ENCODE measurements around the gene CTDSPL.

DNA sequence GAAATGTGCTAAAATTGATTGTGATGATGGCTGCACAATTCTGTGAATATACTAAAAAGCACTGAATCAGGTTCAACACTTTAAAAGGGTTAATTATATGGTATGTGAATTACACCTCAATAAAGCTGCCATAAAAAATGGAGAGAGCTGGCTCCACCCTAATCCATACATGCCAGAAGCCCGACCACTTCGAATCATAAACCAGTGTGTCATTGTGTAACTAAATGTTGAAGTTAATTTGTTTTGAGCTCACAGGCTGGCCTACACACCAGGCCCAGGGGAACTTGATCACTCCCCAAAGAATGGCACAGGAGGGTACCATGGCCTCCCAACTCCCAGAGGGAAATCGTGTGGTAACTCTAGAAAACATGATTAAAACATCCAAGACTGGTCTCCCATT, 153.8 kb downstream of the CTDSPL start:
- no peak for TF ChIP-seq ZNF660 (CRISPR knock-in tag; IDR thresholded peaks at IDR 0.05; ENCODE audit: borderline replicate concordance, low read depth)
- TF ChIP-seq MYC (CRISPR knock-in tag; IDR thresholded peaks at IDR 0.05; ENCODE audit: borderline replicate concordance), result no peak
- TF ChIP-seq ZFP36 (IDR thresholded peaks at IDR 0.05; ENCODE audit: borderline replicate concordance, low read depth, low read length, partially characterized antibody), result no peak
- TF ChIP-seq SAP130 (CRISPR knock-in tag; IDR thresholded peaks at IDR 0.05; ENCODE audit: low read depth), result no peak
- TF ChIP-seq ZFP82 (CRISPR knock-in tag; IDR thresholded peaks at IDR 0.05; ENCODE audit: borderline replicate concordance), result no peak
- TF ChIP-seq, protein P1, sequence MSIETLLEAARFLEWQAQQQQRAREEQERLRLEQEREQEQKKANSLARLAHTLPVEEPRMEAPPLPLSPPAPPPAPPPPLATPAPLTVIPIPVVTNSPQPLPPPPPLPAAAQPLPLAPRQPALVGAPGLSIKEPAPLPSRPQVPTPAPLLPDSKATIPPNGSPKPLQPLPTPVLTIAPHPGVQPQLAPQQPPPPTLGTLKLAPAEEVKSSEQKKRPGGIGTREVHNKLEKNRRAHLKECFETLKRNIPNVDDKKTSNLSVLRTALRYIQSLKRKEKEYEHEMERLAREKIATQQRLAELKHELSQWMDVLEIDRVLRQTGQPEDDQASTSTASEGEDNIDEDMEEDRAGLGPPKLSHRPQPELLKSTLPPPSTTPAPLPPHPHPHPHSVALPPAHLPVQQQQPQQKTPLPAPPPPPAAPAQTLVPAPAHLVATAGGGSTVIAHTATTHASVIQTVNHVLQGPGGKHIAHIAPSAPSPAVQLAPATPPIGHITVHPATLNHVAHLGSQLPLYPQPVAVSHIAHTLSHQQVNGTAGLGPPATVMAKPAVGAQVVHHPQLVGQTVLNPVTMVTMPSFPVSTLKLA (IDR thresholded peaks at IDR 0.05), result no peak

Measured in HepG2 (cell line).